Measurements from ENCODE around the gene RAB11FIP4.

- TF ChIP-seq RAD51 (IDR thresholded peaks at IDR 0.05; ENCODE audit: borderline replicate concordance) (no peak), ZBTB26 (CRISPR knock-in tag; IDR thresholded peaks at IDR 0.05; ENCODE audit: borderline replicate concordance) (no peak), CTCF (CRISPR knock-in tag; IDR thresholded peaks at IDR 0.05) (no peak), CREB1 (IDR thresholded peaks at IDR 0.05) (no peak), CREB1 (CRISPR knock-in tag; IDR thresholded peaks at IDR 0.05) (no peak), ZNF235 (CRISPR knock-in tag; IDR thresholded peaks at IDR 0.05; ENCODE audit: borderline replicate concordance) (no peak), SP1 (IDR thresholded peaks at IDR 0.05) (no peak), SP1 (CRISPR knock-in tag; IDR thresholded peaks at IDR 0.05) (no peak), CEBPB (IDR thresholded peaks at IDR 0.05; ENCODE audit: borderline replicate concordance, low read depth, low read length) (no peak), GPN1 (CRISPR knock-in tag; IDR thresholded peaks at IDR 0.05; ENCODE audit: borderline replicate concordance) (no peak), ZNF609 (CRISPR knock-in tag; IDR thresholded peaks at IDR 0.05; ENCODE audit: borderline replicate concordance) (0 out of 2 replicates have a peak, but pooled peaks have one; percentile 42), BHLHE40 (IDR thresholded peaks at IDR 0.05; ENCODE audit: low read length) (no peak), EZH2 (conservative IDR thresholded peaks at IDR 0.05; ENCODE audit: low read depth, low read length) (no peak)
Observed at GRCh38 chr17:31472137-31472536, 80.7 kb downstream of the RAB11FIP4 start.

Measured in HepG2 (cell line).